Suprapubic skin (tissue), 3 donors: ENCODE data around the gene DGKZ.

Experiments used
- CTCF ChIP-seq, 2 donors: fragments of 200-600 bp in 1 of 2; fragments of 450-650 bp in 1 of 2; sonication (generic) in 1 of 2; IDR thresholded peaks; one replicate each; pipeline ENCODE4 v1.5.1; 2016 to 2019; ENCODE audit warnings: antibody characterized with exemption in 2 of 2, mild to moderate bottlenecking in 1 of 2, moderate library complexity in 1 of 2
- POLR2A ChIP-seq, 2 donors: fragments of 450-650 bp; IDR thresholded peaks; one replicate each; pipeline ENCODE4 v1.6.1; 2017; ENCODE audit warnings: antibody characterized with exemption in 2 of 2, mild to moderate bottlenecking in 2 of 2, moderate library complexity in 2 of 2

GRCh38 chr11:46330563-46331281 is 16.5 kb upstream of the DGKZ start:
- no peak for TF ChIP-seq CTCF (IDR thresholded peaks at IDR 0.05)
- TF ChIP-seq POLR2A (IDR thresholded peaks at IDR 0.05), result no peak
